Loucy (cell line): Measurements from ENCODE around the gene AGPAT2.

Experiments
- CTCF ChIP-seq: fragments of 200-600 bp; sonication (generic); conservative IDR thresholded peaks from 2 replicates; pipeline ENCODE4 v1.5.1; 2014; ENCODE audit warnings: mild to moderate bottlenecking, antibody characterized with exemption, low read length
- EZH2phosphoT487 ChIP-seq: fragments of 200-600 bp; IDR thresholded peaks from 2 replicates; pipeline ENCODE4 v1.6.1; 2018; ENCODE audit warnings: antibody characterized with exemption, mild to moderate bottlenecking, moderate library complexity, borderline replicate concordance

- no peak for TF ChIP-seq CTCF
- no peak for TF ChIP-seq EZH2phosphoT487
Measured at GRCh38 chr9:136732444-136733178, 45.4 kb upstream of the AGPAT2 start.
